GM20000 (cell line): ENCODE data around the gene STMP1.
A peak's percentile ranks its signal among the peaks of the same experiment; 100 is the strongest.

Source experiments
- DNase-seq: peaks from one replicate; pipeline ENCODE4 v3.0.0; 2012; ENCODE audit warnings: low spot score
- CTCF ChIP-seq: IDR thresholded peaks from 2 replicates; pipeline ENCODE4 v1.5.1; 2012; ENCODE audit warnings: mild to moderate bottlenecking, control low read depth; ENCODE audit errors: extremely low read depth, missing control alignments

The STMP1 gene

GRCh38 chr7:135662373-135663114 lies at the start of gene STMP1:
STMP1 (plus strand) TSS chr7:135662514.
- TF ChIP-seq CTCF: no peak

GRCh38 chr7:135616136-135616535 lies 46.2 kb upstream of the STMP1 start:
- no peak for DNase-seq

More at GRCh38 chr7:135662373-135663114, at the start of gene STMP1:
- DNase-seq: peak; percentile 96

GRCh38 chr7:135617781-135618180 lies 44.5 kb upstream of the STMP1 start:
- TF ChIP-seq CTCF: no peak
- DNase-seq: no peak

More at GRCh38 chr7:135616136-135616535, 46.2 kb upstream of the STMP1 start:
- TF ChIP-seq CTCF: no peak

GRCh38 chr7:135618510-135618909 lies 43.8 kb upstream of the STMP1 start:
- no peak for DNase-seq
- TF ChIP-seq CTCF: no peak

- TF ChIP-seq CTCF: no peak
- DNase-seq: no peak
Measured at GRCh38 chr7:135620447-135620846, 41.9 kb upstream of the STMP1 start.

GRCh38 chr7:135620980-135621850 lies 41.1 kb upstream of the STMP1 start:
- DNase-seq: peak; percentile 20
- peak; percentile 44 for TF ChIP-seq CTCF
